CD4-positive, CD25-positive, alpha-beta regulatory T cell (primary cell): ENCODE measurements around the gene TFEC. TPM values are rescaled to one million over a fixed set of nuclear protein-coding genes. Genes with fewer than 3 reads are reported as not detected.
"Not testable (repeated sequence)": the region's sequence is repeated elsewhere in the genome, so short reads cannot be mapped to it uniquely, and the experiment has no call there.

Source experiments
- ATAC-seq, 2 donors: fragments of 150-1000 bp; cut with Tn5 transposase; one replicate each; pipeline ENCODE4 v1.10.0; 2021; ENCODE audit warnings: low read depth in 2 of 2, moderate number of reproducible peaks in 2 of 2, moderate library complexity in 1 of 2
- DNase-seq, 3 donors: peaks; one replicate each; pipeline versions ENCODE4 v3.0.0 to v3.0.0-alpha.2; 2012 to 2022; ENCODE audit warnings: mixed read lengths in 1 of 3
- H3K27ac ChIP-seq: one replicate; pipeline ENCODE4 v1.7.0; 2013; ENCODE audit warnings: mild to moderate bottlenecking, low read length; ENCODE audit not compliant: insufficient read depth, poor library complexity, severe bottlenecking
- H3K27me3 ChIP-seq: one replicate; pipeline ENCODE4 v1.7.0; 2013; ENCODE audit warnings: low read length; ENCODE audit not compliant: control insufficient read depth, insufficient read depth
- H3K36me3 ChIP-seq: one replicate; pipeline ENCODE4 v1.7.0; 2013; ENCODE audit warnings: mild to moderate bottlenecking, low read length, moderate library complexity; ENCODE audit not compliant: control insufficient read depth, insufficient read depth
- H3K4me1 ChIP-seq: 2 replicates; pipeline ENCODE4 v1.7.0; 2013; ENCODE audit warnings: mild to moderate bottlenecking, low read length; ENCODE audit not compliant: insufficient read depth, control insufficient read depth, poor library complexity, severe bottlenecking
- H3K4me3 ChIP-seq: one replicate; pipeline ENCODE4 v1.7.0; 2013; ENCODE audit warnings: low read depth, mild to moderate bottlenecking, low read length, moderate library complexity
- H3K9me3 ChIP-seq, 2 experiments: 1 replicate in 1 of 2; 2 replicates in 1 of 2; pipeline ENCODE4 v1.7.0; 2013; ENCODE audit warnings: low read length in 2 of 2, mild to moderate bottlenecking in 1 of 2, moderate library complexity in 1 of 2; ENCODE audit not compliant: control insufficient read depth in 2 of 2
- H3K27ac Mint-ChIP-seq, 3 donors: one replicate each; pipeline ENCODE4 v1.8.0; 2020 to 2022; ENCODE audit warnings: mild to moderate bottlenecking in 3 of 3, mixed read lengths in 3 of 3, moderate library complexity in 2 of 3
- H3K27me3 Mint-ChIP-seq: one replicate; pipeline ENCODE4 v1.8.0; 2022; ENCODE audit warnings: mild to moderate bottlenecking, mixed read lengths
- H3K36me3 Mint-ChIP-seq: one replicate; pipeline ENCODE4 v1.8.0; 2020; ENCODE audit warnings: mixed read lengths
- H3K4me1 Mint-ChIP-seq, 4 donors: one replicate each; pipeline ENCODE4 v1.8.0; 2020 to 2022; ENCODE audit warnings: mixed read lengths in 4 of 4, mild to moderate bottlenecking in 1 of 4
- H3K4me3 Mint-ChIP-seq, 4 donors: one replicate each; pipeline ENCODE4 v1.8.0; 2020 to 2022; ENCODE audit warnings: mild to moderate bottlenecking in 4 of 4, mixed read lengths in 4 of 4, moderate library complexity in 3 of 4
- H3K9me3 Mint-ChIP-seq, 7 donors: one replicate each; pipeline ENCODE4 v1.8.0; 2020 to 2022; ENCODE audit warnings: mixed read lengths in 7 of 7, mild to moderate bottlenecking in 3 of 7, moderate library complexity in 2 of 7
- polyA plus RNA-seq, 4 donors: library from polyadenylated mRNA; unstranded; fragments of 300-500 nt; fragmentation: Illumina TruSeq; gene quantifications; one replicate each; pipeline ENCODE4 v1.2.3, GENCODE V29; 2021
- total RNA-seq: library from RNA; stranded (reverse); gene quantifications from one replicate; pipeline ENCODE4 v1.2.3, GENCODE V29; 2022

TFEC gene
- total and polyA plus RNA-seq, 5 donors from 2014 or later = 1.0 TPM; not detected in 4

GRCh38 chr7:115941703-115942268 lies 88.8 kb downstream of the TFEC start:
- H3K4me1 Mint-ChIP-seq = no peaks in the 10 kb centered on the region
- no peaks in the 10 kb centered on the region for H3K27me3 Mint-ChIP-seq
- no peak overlapping the region for H3K27ac Mint-ChIP-seq
- Histone ChIP-seq H3K4me3 (no peak overlapping the region), H3K9me3 (no peaks in the 10 kb centered on the region), H3K4me1 (no peaks in the 10 kb centered on the region), H3K27me3 (no peaks in the 10 kb centered on the region), H3K27ac (no peak overlapping the region), H3K36me3 (no peaks in the 10 kb centered on the region)
- H3K36me3 Mint-ChIP-seq = no peaks in the 10 kb centered on the region
- H3K9me3 Mint-ChIP-seq = peaks cover 0 to 1% (median 0%) of the 10 kb centered on the region in 7 donors
- no peak overlapping the region for H3K4me3 Mint-ChIP-seq
- ATAC-seq = no peak
- DNase-seq = no peak

- Histone ChIP-seq H3K27me3 (no peaks in the 10 kb centered on the region), H3K27ac (no peak overlapping the region), H3K4me3 (no peak overlapping the region), H3K36me3 (no peaks in the 10 kb centered on the region), H3K9me3 (no peaks in the 10 kb centered on the region), H3K4me1 (no peaks in the 10 kb centered on the region)
- Mint-ChIP-seq H3K4me1 (no peaks in the 10 kb centered on the region), H3K9me3 (peaks cover 0 to 1% (median 0%) of the 10 kb centered on the region in 7 donors), H3K4me3 (no peak overlapping the region), H3K36me3 (no peaks in the 10 kb centered on the region), H3K27me3 (no peaks in the 10 kb centered on the region), H3K27ac (no peak overlapping the region)
- no peak for ATAC-seq
- no peak for DNase-seq
Measured at GRCh38 chr7:115940460-115941060, 90.0 kb downstream of the TFEC start.

GRCh38 chr7:115937960-115938359 lies 92.6 kb downstream of the TFEC start:
- Mint-ChIP-seq H3K36me3 (no peaks in the 10 kb centered on the region), H3K27me3 (no peaks in the 10 kb centered on the region), H3K27ac (no peak overlapping the region), H3K9me3 (peaks cover 0 to 1% (median 0%) of the 10 kb centered on the region in 7 donors), H3K4me1 (no peaks in the 10 kb centered on the region), H3K4me3 (no peak overlapping the region)
- Histone ChIP-seq H3K9me3 (no peaks in the 10 kb centered on the region), H3K27me3 (no peaks in the 10 kb centered on the region), H3K36me3 (no peaks in the 10 kb centered on the region), H3K4me3 (no peak overlapping the region), H3K27ac (no peak overlapping the region), H3K4me1 (no peaks in the 10 kb centered on the region)
- DNase-seq (no peak), ATAC-seq (no peak)

GRCh38 chr7:115933471-115933870 lies 97.1 kb downstream of the TFEC start:
- Histone ChIP-seq H3K36me3 (no peaks in the 10 kb centered on the region), H3K4me1 (no peaks in the 10 kb centered on the region), H3K27me3 (no peaks in the 10 kb centered on the region), H3K4me3 (no peak overlapping the region), H3K9me3 (no peaks in the 10 kb centered on the region), H3K27ac (no peak overlapping the region)
- peaks cover 0 to 2% (median 2%) of the 10 kb centered on the region in 7 donors for H3K9me3 Mint-ChIP-seq
- H3K27ac Mint-ChIP-seq = no peak overlapping the region
- no peaks in the 10 kb centered on the region for H3K36me3 Mint-ChIP-seq
- H3K27me3 Mint-ChIP-seq = no peaks in the 10 kb centered on the region
- no peak for ATAC-seq
- H3K4me3 Mint-ChIP-seq = no peak overlapping the region
- H3K4me1 Mint-ChIP-seq = no peaks in the 10 kb centered on the region
- no peak for DNase-seq

- ATAC-seq = no peak
- Mint-ChIP-seq H3K9me3 (peaks cover 0 to 2% (median 2%) of the 10 kb centered on the region in 7 donors), H3K4me3 (no peak overlapping the region)
Measured at GRCh38 chr7:115932880-115933279, 97.7 kb downstream of the TFEC start.

GRCh38 chr7:115930184-115930583 lies 100.4 kb downstream of the TFEC start:
- not testable (repeated sequence) for H3K9me3 Mint-ChIP-seq, H3K4me1 ChIP-seq, DNase-seq, H3K36me3 ChIP-seq, ATAC-seq, H3K27me3 Mint-ChIP-seq, H3K9me3 ChIP-seq, H3K27ac ChIP-seq, H3K36me3 Mint-ChIP-seq, H3K4me3 ChIP-seq, H3K27ac Mint-ChIP-seq, H3K4me3 Mint-ChIP-seq, H3K4me1 Mint-ChIP-seq, H3K27me3 ChIP-seq

More at GRCh38 chr7:115932880-115933279, 97.7 kb downstream of the TFEC start:
- Histone ChIP-seq H3K27ac (no peak overlapping the region), H3K36me3 (no peaks in the 10 kb centered on the region), H3K27me3 (no peaks in the 10 kb centered on the region), H3K4me1 (no peaks in the 10 kb centered on the region), H3K9me3 (no peaks in the 10 kb centered on the region), H3K4me3 (no peak overlapping the region)
- Mint-ChIP-seq H3K4me1 (no peaks in the 10 kb centered on the region), H3K36me3 (no peaks in the 10 kb centered on the region), H3K27me3 (no peaks in the 10 kb centered on the region), H3K27ac (no peak overlapping the region)
- DNase-seq = no peak

- not testable (repeated sequence) for H3K4me3 ChIP-seq, H3K9me3 ChIP-seq, ATAC-seq, H3K36me3 ChIP-seq, H3K27ac ChIP-seq, H3K36me3 Mint-ChIP-seq, DNase-seq, H3K27ac Mint-ChIP-seq, H3K4me3 Mint-ChIP-seq, H3K4me1 ChIP-seq, H3K9me3 Mint-ChIP-seq, H3K27me3 ChIP-seq, H3K27me3 Mint-ChIP-seq, H3K4me1 Mint-ChIP-seq
Measured at GRCh38 chr7:115929736-115930135, 100.8 kb downstream of the TFEC start.

- Mint-ChIP-seq H3K4me1 (no peaks in the 10 kb centered on the region), H3K9me3 (peaks cover 0 to 3% (median 0%) of the 10 kb centered on the region in 7 donors), H3K36me3 (no peaks in the 10 kb centered on the region), H3K27ac (no peak overlapping the region), H3K4me3 (no peak overlapping the region), H3K27me3 (no peaks in the 10 kb centered on the region)
- H3K9me3 ChIP-seq = no peaks in the 10 kb centered on the region
- H3K4me1 ChIP-seq = no peaks in the 10 kb centered on the region
- no peaks in the 10 kb centered on the region for H3K36me3 ChIP-seq
- H3K4me3 ChIP-seq = no peak overlapping the region
- no peak overlapping the region for H3K27ac ChIP-seq
- DNase-seq (no peak), ATAC-seq (no peak)
- no peaks in the 10 kb centered on the region for H3K27me3 ChIP-seq
Measured at GRCh38 chr7:115924411-115924810, 106.2 kb downstream of the TFEC start.
